Activated CD8-positive, alpha-beta memory T cell treated with anti-CD3 and anti-CD28 coated beads, Interleukin-2, amount 50 U/mL, for 1 hour (primary cell): Measurements from ENCODE around the gene NSD2.
"Not testable (repeated sequence)": the region's sequence is repeated elsewhere in the genome, so short reads cannot be mapped to it uniquely, and the experiment has no call there.

Source experiments
- DNase-seq: peaks from one replicate; pipeline ENCODE4 v3.0.0-alpha.2; 2020; ENCODE audit errors: extremely low read depth

NSD2 gene

DNA sequence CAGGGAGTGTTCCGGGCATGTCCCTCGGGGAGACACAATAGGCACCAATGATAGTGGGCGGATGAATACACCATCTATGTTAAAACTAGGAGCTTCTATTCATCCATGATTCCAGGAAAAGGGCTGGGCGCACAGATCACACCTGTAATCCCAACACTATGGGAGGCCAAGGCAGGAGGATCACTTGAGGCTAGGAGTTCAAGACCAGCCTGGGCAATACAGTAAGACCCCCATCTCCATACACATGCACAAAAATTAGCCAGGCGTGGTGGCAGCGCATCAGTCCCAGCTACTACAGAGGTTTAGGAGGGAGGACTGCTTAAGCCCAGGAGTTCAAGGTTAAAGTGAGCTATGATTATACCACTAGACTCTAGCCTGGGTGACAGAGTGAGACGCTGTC is 135.2 kb downstream of the NSD2 start:
- no peak for DNase-seq

DNA sequence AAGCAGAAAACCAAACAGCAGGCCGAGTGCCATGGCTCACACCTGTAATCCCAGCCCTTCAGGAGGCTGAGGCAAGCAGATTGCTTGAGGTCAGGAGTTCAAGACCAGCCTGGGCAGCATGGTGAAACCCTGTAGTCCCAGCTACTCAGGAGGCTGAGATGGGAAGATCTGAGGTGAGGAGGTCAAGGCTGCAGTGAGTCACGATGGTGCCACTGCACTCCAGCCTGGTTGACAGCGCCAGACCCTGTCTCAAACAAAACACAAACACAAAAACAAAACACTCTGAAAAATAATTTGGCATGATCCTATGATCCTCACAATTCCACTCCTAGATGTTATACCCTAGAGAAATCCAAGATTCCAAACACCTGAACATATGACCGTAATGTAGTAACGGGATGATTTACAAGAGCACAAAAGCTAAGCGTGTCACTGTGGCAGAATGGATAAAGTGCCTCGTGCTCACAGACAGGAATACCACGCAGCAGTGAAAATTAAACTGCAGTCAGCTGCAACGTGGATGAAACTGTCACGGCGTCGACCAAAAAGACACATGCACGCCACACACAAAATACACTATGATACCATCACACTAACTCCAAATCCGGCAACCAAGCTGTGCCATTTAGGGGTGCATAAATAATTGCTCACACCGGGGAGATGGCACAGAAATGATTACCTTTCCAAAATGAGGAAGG is 135.9 kb downstream of the NSD2 start:
- DNase-seq = no peak

DNA sequence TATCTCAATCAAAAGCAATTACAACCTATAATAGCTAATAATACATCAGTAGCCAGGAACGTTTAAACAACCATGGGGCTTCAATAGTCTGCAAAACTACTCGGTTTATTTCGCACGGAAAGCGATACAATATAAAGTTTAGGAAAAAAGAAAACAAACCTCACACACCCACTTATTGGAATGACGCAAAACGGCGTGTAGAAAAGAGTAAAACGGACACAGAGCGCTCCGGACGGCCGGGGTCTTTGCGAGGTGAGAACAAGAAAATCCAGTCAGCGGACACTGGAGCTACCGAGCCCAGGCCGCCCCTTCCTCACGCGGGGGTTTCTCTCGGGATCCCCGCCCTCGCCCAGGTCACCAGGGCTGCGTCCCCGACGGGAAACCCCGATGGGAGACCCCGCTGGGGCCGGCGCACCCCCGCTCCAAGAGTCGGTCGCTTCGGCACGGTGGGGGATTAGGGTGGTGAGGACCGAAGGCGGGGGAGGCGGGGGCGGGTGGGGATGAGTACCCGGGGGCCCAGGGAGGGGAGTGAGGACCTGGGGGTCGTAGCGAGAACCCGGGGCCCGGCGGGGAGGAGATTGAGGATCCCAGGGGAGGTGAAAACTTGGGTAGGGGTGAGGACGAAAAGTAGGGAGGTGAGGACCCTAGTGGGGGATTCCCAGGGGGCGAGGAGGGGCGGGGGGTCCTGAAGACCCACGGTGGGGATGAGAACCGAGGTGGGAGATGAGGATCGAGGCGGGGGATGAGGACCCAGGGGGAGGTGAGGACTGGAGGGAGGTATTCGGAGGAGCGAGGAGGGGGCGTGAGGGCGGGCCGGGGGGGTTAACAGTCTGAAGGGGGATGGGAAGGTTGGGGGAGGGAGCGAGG is 136.8 kb downstream of the NSD2 start:
- no peak for DNase-seq

DNA sequence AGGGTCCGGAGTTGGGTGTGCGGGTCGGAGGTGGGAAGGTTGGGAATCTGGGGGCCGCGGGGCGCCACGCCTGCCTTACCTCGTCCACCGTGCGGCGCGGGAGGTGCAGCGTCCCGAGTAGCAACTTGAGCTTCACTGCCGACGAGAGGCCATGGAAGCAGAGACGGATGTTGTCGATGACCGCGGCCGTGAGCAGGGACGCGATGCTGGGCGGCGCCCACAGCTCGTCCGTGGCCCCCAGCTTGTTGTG is 137.4 kb downstream of the NSD2 start:
- DNase-seq = no peak

DNA sequence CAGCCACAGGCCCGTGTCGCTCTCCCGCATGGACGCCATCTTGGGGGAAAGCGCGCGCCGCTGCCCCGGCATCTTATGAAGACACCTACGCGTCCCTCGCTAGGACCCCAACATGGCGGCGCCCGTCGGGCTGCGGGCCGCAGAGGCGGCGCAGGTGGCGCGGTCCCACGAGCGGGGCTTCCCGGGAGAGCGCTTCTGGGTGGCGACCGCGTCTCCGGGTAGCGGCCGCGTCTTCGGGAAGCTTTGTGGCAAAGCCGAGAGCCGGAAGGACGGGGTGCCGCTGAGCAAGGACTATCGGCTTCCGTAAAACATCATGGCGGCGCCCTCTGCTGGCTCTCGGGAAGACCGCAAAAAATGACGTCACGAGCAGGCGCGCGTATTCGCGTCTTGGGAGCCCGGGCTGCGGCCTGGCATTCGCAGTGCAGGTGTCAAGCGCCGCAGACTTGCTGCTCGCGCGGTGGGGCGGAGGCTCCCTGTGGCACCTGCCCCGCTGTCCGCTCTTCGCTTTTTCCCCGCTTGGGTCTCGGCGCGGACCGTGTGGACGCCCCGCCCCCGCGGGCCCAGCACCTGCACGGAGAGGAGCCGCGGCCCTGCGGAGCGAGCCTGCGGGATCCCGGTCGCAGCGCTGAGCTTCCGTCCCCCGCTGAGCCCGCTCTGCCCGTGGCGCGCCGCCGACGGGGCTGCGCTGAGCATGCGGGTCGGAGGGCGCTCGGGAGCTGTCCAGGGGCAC is 137.9 kb downstream of the NSD2 start, which contains the start of gene NELFA:
NELFA (minus strand) TSS at position 54 of the 730 bp plus-strand sequence; CDS start at position 39, 15 bp downstream.
- DNase-seq = peak; percentile 95

DNA sequence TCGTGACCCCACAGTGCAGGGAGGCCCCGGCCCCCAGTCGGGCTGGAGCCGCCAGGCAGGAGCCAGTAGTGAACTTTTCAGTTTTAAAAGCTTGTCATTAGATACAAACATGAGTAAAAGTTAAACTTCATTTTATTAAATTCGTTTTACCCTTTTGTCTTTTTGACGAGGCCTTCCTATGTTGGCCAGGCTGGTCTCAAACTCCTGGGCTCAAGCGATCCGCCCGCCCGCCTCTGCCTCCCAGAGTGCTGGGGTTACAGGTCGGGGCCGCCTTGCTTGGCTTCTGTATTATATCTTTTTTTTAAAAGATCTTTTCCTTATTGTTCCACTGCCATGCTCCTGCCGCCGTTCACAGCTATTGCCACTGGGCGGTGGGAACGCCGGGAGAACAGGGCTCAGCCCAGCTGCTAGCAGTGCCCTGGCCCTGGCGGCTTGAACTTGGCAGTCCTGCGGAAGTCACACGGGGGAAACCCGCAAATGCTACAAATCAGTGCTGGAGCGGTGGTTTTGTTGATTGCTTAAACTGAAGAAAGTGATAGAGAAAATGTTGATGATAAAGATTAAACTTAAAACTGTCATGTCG is 138.5 kb downstream of the NSD2 start:
- DNase-seq = no peak

DNA sequence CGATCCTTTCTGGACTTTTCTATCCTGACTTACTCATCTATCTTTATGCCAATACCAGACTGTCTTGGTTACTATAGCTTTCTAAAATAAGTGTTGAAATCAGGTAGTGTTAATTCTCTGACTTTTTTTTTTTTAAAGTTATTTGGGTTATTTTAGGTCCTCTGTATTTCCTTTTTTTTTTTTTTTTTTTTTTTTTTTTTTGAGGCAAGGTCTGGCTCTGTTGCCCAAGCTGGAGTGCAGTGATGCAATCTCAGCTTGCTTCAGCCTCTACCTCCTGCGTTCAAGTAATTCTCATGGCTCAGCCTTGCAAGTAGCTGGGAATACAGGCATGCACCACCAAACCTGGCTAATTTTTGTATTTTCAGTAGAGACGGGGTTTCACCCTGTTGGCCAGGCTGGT is 140.4 kb downstream of the NSD2 start:
- no peak for DNase-seq

DNA sequence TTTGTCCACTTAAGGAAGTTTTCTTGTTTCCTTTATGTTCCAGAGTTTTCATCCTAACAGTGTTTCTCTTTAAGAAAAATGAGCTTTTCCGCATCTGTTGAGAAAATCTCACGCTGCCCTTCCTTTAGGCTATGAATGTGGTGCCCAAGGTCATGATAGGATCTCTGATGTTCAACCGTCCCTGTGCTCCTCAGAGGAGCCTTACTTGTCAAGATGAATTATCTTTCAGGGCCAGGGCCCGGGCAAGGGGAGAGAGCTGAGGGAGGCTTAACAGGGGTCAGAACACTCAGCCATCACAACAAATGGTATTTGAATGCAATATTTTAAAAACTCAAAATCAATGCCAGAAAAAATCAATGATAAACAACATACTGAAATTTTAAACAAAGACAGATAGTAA is 143.8 kb downstream of the NSD2 start:
- no peak for DNase-seq

DNA sequence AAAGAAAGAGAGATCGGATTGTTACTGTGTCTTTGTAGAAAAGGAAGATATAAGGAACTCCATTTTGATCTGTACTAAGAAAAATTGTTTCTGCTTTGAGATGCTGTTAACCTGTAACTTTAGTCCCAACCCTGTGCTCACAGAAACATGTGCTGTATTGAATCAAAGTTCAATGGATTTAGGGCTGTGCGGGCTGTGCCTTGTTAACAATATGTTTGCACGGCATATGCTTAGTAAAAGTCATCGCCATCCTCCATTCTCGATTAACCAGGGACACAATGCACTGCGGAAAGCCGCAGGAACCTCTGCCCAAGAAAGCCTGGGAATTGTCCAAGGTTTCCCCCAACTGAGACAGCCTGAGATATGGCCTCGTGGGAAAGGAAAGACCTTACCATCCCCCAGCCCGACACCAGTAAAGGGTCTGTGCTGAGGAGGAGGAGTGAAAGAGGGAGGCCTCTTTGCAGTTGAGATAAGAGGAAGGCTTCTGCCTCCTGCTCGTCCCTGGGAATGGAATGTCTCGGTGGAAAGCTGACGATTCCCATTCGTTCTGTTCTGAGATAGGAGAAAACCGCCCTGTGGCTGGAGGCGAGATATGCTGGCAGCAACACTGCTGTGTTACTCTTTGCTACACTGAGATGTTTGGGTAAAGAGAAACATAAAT is 150.3 kb downstream of the NSD2 start:
- DNase-seq = not testable (repeated sequence)

DNA sequence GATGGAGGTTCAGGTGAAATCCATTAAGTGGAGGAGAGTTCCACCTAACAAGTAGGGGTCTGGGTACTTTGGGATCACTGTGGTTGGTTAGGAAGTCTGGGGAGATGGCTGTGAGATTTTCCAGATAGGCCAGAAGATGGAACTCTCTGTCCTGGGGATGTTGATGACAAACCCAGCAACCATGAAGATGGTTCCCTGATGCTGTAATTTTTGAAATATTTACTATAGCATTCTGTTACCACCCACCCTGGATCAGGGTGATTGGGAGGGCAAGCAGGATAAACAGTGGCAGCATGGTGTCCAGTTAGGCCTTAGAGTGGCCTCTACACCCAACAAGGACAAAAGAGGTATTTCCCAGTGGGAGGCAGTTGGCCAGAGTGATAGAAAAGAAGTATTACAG is 153.5 kb downstream of the NSD2 start:
- no peak for DNase-seq

DNA sequence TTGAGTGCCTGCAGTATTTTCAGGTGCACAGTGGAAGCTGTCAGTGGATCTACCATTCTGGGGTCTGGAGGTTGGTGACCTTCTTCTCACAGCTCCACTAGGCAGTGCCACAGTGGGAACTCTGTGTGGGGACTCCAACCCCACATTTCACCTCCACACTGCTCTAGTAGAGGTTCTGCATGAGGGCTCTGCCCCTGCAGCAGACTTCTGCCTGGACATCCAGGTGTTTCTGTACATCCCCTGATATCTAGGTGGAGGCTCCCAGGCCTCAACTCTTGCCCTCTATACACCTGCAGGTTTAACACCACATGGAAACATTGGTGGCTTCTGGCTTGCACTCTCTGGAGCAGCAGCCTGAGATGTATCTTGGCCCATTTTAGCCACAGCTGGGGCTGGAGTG is 154.6 kb downstream of the NSD2 start:
- DNase-seq = no peak

DNA sequence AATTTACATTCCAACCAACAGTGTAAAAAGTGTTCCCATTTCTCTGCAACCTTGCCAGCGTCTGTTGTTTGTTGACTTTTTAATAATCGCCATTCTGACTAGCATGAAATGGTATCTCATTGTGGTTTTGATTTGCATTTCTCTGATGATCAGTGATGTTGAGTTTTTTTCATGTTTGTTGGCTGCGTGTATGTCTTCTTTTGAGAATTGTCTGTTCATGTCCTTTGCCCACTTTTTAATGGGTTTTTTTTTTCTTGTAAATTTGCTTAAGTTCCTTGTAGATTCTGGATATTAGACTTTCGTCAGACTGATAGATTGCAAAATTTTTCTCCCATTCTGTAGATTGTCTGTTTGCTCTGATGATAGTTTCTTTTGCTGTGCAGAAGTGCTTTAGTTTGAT is 155.9 kb downstream of the NSD2 start:
- not testable (repeated sequence) for DNase-seq

DNA sequence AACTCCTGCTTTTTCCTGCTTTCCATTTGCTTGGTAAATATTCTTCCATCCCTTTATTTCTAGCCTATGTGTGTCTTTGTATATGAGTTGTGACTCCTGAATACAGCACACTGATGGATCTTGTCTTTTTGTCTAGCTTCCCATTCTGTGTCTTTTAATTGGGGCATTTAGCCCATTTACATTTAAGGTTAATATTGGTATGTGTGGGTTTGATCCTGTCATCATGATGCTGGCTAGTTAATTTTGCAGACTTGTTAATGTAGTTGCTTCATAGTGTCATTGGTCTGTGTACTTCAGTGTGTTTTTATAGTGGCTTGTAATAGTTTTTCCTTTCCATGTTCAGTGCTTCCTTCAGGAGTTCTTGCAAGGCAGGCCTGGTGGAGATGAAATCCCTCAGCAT is 160.0 kb downstream of the NSD2 start:
- DNase-seq = not testable (repeated sequence)
